Heart left ventricle (tissue), 13 donors: Measurements from ENCODE around the gene AP3B1.

Experiments used
- CTCF ChIP-seq, 12 donors: fragments of 200-600 bp; sonication (generic) in 4 of 12; IDR thresholded peaks; one replicate each; pipeline versions ENCODE4 v1.5.0 to v1.8.0; 2018 to 2022; ENCODE audit warnings: antibody characterized with exemption in 12 of 12, mild to moderate bottlenecking in 5 of 12
- POLR2A ChIP-seq, 2 donors: fragments of 450-650 bp; IDR thresholded peaks; one replicate each; pipeline ENCODE4 v1.6.1; 2017; ENCODE audit warnings: antibody characterized with exemption in 2 of 2, mild to moderate bottlenecking in 2 of 2, moderate library complexity in 2 of 2
- donor health status: ischemic (EF 13 %, LVEDD 7.1; RV severe dilation, severe dysfunction).
- donor health status: DM: no; HTN: yes; CAD: no.
- donor health status: DM: no; HTN: no; CAD: no.
- donor health status: ischemic (EF 25% LVEDD 6.9; RV normal size, moderate dysfunction).
- donor health status: ischemic (EF 25% LVEDD 5.7; RV mildly dilated, moderate dysfunction).
- donor health status: ischemic (EF 35%, LVEDD 5.7; RV mildly dilated, moderate dysfunction).
- donor health status: nonischemic (EF 11% LVEDD 7.7; RV severe dilation, severe dysfunction).
- donor health status: DM: yes; HTN: yes; CAD: no.
- donor health status: PGD.
- donor health status: ischemic (EF 29% LVEDD 5.4; RV normal size, mild dysfunction).
- donor health status: nonischemic (EF 23%, LVEDD 6.1; RV moderate dilation, normal function).

GRCh38 chr5:77991084-77991483, 303.4 kb downstream of the AP3B1 start:
- TF ChIP-seq CTCF (IDR thresholded peaks at IDR 0.05) (no peak), POLR2A (IDR thresholded peaks at IDR 0.05) (no peak)
